Stimulated activated memory B cell treated with anti-CD40 and anti-IgM and Interleukin-4, amounts not matched to agents 10 μg/mL and 1 μg/mL and 100 μg/mL, for 72 hours (primary cell): ENCODE results near the gene LIPA.

Experiments used
- ATAC-seq: fragments of 150-1000 bp; cut with Tn5 transposase; 2 replicates; pipeline ENCODE4 v1.10.0; 2021
- H3K27ac Mint-ChIP-seq: one replicate; pipeline ENCODE4 v1.8.0; 2022; ENCODE audit warnings: mild to moderate bottlenecking, mixed read lengths
- H3K27me3 Mint-ChIP-seq: one replicate; pipeline ENCODE4 v1.8.0; 2022; ENCODE audit warnings: mixed read lengths
- H3K36me3 Mint-ChIP-seq: one replicate; pipeline ENCODE4 v1.8.0; 2022; ENCODE audit warnings: mixed read lengths
- H3K4me1 Mint-ChIP-seq: one replicate; pipeline ENCODE4 v1.8.0; 2022; ENCODE audit warnings: mixed read lengths
- H3K4me3 Mint-ChIP-seq: one replicate; pipeline ENCODE4 v1.8.0; 2022; ENCODE audit warnings: mild to moderate bottlenecking, moderate library complexity, mixed read lengths
- H3K9me3 Mint-ChIP-seq: one replicate; pipeline ENCODE4 v1.8.0; 2022; ENCODE audit warnings: mixed read lengths

Gene LIPA

GRCh38 chr10:89279421-89279869 is 27.9 kb upstream of the LIPA start:
- ATAC-seq: no peak
- Mint-ChIP-seq H3K27me3 (no peaks in the 10 kb centered on the region), H3K4me1 (no peaks in the 10 kb centered on the region), H3K9me3 (no peaks in the 10 kb centered on the region), H3K36me3 (no peaks in the 10 kb centered on the region), H3K4me3 (no peak overlapping the region), H3K27ac (no peak overlapping the region)

DNA sequence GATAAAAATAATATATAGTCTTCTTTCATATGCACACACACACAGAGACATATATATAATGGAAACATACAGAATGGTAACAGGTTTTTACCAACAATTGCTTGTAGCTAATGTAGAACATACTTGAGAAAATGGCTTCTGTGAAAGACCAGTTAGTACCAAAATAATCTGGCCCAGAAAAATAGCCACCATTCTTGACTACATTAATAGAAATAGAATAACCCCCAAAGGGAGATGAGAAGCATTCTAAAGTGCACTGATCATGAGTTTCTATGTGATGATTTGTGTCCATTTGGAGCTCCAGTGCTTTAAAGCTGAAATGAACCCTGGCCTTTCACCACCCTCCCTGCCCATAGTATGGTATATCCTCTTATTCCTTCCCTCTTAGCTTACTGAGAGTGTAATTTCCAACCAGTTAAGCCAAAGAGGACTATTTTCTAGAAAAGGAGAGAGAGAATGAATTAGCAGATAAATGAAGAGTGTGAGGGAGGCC is 27.4 kb upstream of the LIPA start:
- H3K27me3 Mint-ChIP-seq: no peaks in the 10 kb centered on the region
- ATAC-seq: no peak
- no peaks in the 10 kb centered on the region for H3K36me3 Mint-ChIP-seq
- no peaks in the 10 kb centered on the region for H3K9me3 Mint-ChIP-seq
- H3K4me1 Mint-ChIP-seq: no peaks in the 10 kb centered on the region
- H3K27ac Mint-ChIP-seq: no peak overlapping the region
- no peak overlapping the region for H3K4me3 Mint-ChIP-seq

GRCh38 chr10:89278034-89278535 is 26.5 kb upstream of the LIPA start:
- ATAC-seq: no peak
- H3K9me3 Mint-ChIP-seq: no peaks in the 10 kb centered on the region
- no peak overlapping the region for H3K27ac Mint-ChIP-seq
- H3K27me3 Mint-ChIP-seq: no peaks in the 10 kb centered on the region
- no peaks in the 10 kb centered on the region for H3K36me3 Mint-ChIP-seq
- no peaks in the 10 kb centered on the region for H3K4me1 Mint-ChIP-seq
- H3K4me3 Mint-ChIP-seq: no peak overlapping the region

DNA sequence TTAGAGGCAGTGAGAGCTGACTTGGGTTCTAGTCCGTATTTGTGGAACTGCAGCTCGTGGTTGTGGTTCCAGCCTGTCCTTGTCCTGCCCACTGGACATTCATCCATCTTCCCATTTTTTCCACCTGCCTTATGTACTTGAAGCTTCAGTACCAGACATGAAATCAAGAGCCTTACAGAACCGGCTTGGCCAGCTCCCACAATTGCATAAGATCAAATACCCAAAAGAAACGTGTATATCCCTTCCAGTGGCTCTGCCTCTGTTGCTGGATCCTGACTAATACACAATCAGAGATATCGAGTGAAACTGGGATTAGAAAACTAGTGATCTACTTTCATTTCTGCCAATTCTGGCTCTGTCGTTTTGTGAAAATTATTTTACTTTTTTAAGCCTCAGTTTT is 23.8 kb upstream of the LIPA start:
- Mint-ChIP-seq H3K36me3 (no peaks in the 10 kb centered on the region), H3K27ac (no peak overlapping the region), H3K9me3 (peaks cover 2% of the 10 kb centered on the region), H3K4me1 (no peaks in the 10 kb centered on the region), H3K27me3 (no peaks in the 10 kb centered on the region), H3K4me3 (no peak overlapping the region)
- ATAC-seq: no peak

- Mint-ChIP-seq H3K4me3 (no peak overlapping the region), H3K4me1 (no peaks in the 10 kb centered on the region), H3K27ac (no peak overlapping the region), H3K9me3 (peaks cover 2% of the 10 kb centered on the region), H3K36me3 (no peaks in the 10 kb centered on the region), H3K27me3 (no peaks in the 10 kb centered on the region)
- no peak for ATAC-seq
These were observed 23.4 kb upstream of the LIPA start for GRCh38 chr10:89274928-89275327.

DNA sequence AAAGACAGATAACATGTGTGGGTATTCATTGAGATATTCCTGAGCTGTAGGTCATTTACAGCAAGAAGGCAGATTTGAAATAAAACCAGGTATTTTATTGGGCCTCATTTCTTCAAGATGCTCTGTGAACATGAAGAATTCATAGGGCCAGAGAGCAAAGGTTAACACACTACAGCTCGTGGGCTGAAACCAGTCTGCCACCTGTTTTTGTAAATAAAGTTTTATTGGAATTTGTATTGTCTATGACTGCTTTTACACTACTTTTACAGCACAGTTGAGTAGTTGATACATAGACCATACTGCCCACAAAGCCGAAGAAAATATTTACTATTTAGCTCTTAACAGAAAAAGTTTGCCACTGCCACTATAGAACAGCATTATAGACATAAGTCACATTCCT is 22.1 kb upstream of the LIPA start:
- Mint-ChIP-seq H3K27me3 (no peaks in the 10 kb centered on the region), H3K9me3 (peaks cover 2% of the 10 kb centered on the region), H3K27ac (no peak overlapping the region), H3K4me3 (no peak overlapping the region), H3K36me3 (no peaks in the 10 kb centered on the region), H3K4me1 (no peaks in the 10 kb centered on the region)
- ATAC-seq: no peak

DNA sequence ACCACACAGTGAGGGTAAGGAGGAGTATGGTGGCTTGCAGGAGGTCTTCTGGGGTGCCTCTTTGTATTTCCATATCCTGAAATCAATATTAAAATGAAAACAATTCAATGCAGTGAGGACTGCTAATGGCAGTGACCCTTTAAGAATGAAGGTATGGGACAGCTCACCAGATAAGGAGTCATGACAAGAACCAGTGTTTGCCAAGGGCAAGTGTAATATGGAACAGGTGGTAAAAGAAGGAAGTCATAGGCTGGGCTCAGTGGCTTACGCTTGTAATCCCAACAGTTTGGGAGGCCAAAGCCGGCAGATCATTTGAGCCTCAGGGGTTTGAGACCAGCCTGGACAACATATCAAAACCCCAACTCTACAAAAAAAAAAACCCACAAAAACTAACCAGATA is 20.0 kb upstream of the LIPA start:
- no peak for ATAC-seq
- Mint-ChIP-seq H3K27ac (no peak overlapping the region), H3K9me3 (peaks cover 2% of the 10 kb centered on the region), H3K4me3 (no peak overlapping the region), H3K36me3 (no peaks in the 10 kb centered on the region), H3K27me3 (no peaks in the 10 kb centered on the region), H3K4me1 (no peaks in the 10 kb centered on the region)

DNA sequence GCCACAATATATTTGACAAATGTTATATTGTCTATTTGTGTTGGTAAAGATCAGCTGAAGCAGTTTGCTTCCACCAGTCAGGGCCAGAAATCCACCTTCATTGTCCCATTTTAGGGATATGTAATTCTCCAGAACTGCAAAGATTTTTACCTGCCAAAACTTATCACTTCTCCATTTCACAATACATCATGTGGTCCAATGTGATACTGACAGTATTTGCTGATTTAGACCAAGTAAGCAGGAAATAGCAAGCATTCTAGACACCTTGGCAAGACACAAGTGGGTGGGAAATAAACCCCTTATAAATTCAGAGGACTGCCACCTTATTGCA is 18.5 kb upstream of the LIPA start:
- Mint-ChIP-seq H3K4me3 (no peak overlapping the region), H3K27ac (no peak overlapping the region), H3K36me3 (no peaks in the 10 kb centered on the region), H3K27me3 (no peaks in the 10 kb centered on the region), H3K9me3 (peaks cover 2% of the 10 kb centered on the region), H3K4me1 (no peaks in the 10 kb centered on the region)
- ATAC-seq: no peak

DNA sequence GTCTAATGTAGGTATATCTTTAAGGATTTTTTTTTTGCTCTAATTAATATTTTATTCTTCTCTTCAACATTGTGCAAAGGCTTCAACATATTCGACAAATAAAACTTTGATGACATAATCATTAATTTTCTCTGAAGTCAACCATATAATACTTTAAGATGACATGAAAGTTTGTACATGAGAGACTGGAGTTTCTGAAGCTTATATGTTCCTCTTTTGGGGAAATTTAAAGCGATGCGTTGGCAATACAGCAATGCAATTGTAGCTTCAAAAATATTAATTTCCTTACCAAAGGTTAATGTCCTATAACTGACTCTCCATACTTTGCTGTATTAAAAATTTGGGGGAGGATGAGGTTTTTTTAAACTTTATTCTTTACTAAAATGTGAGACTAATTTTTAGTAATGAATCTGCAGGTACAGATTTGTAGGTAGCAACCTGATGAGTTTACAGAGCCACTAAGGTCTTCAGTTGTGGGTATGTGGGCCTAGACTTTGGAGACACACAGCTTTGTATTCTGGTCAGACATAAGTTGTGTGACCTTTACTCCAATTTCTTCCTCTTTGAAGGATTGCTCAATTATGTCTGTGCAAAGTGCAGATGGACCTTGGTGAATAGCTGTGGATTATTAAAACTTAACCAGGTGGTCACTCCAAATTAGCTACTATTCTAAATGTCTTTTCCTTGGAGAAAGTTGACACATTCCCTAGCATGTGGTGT is 18.0 kb upstream of the LIPA start:
- Mint-ChIP-seq H3K36me3 (no peaks in the 10 kb centered on the region), H3K27ac (no peak overlapping the region), H3K9me3 (peaks cover 2% of the 10 kb centered on the region), H3K27me3 (no peaks in the 10 kb centered on the region), H3K4me1 (no peaks in the 10 kb centered on the region), H3K4me3 (no peak overlapping the region)
- no peak for ATAC-seq

- Mint-ChIP-seq H3K9me3 (no peaks in the 10 kb centered on the region), H3K27me3 (no peaks in the 10 kb centered on the region), H3K36me3 (no peaks in the 10 kb centered on the region), H3K4me1 (no peaks in the 10 kb centered on the region), H3K27ac (no peak overlapping the region), H3K4me3 (no peak overlapping the region)
- ATAC-seq: no peak
These were observed 15.3 kb upstream of the LIPA start for GRCh38 chr10:89266721-89267453.

DNA sequence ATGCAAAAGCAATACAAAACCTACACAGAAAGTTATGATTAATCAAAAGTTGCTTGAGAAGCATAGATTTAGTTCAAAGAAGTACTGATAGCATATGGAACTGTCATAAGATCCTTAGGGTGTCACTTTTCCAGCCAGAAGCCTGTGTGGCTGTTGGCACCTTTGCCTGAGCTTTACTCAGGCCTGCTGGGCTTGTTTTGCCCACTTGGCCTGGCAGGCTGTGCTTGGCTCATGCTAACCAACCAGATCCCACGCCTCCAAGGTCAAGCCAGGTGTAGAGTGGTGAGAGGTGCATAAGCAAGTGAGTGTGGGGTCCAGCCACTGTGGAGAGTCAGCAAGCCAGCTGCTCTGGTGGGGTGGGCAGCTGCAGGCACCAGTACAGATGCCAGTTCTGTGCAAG is 12.0 kb upstream of the LIPA start:
- H3K4me3 Mint-ChIP-seq: no peak overlapping the region
- H3K36me3 Mint-ChIP-seq: no peaks in the 10 kb centered on the region
- H3K27ac Mint-ChIP-seq: no peak overlapping the region
- no peaks in the 10 kb centered on the region for H3K9me3 Mint-ChIP-seq
- ATAC-seq: no peak
- no peaks in the 10 kb centered on the region for H3K4me1 Mint-ChIP-seq
- H3K27me3 Mint-ChIP-seq: no peaks in the 10 kb centered on the region

- Mint-ChIP-seq H3K4me3 (no peak overlapping the region), H3K36me3 (no peaks in the 10 kb centered on the region), H3K27me3 (no peaks in the 10 kb centered on the region), H3K27ac (no peak overlapping the region), H3K9me3 (no peaks in the 10 kb centered on the region), H3K4me1 (no peaks in the 10 kb centered on the region)
- no peak for ATAC-seq
These were observed 11.5 kb upstream of the LIPA start for GRCh38 chr10:89263091-89263490.

DNA sequence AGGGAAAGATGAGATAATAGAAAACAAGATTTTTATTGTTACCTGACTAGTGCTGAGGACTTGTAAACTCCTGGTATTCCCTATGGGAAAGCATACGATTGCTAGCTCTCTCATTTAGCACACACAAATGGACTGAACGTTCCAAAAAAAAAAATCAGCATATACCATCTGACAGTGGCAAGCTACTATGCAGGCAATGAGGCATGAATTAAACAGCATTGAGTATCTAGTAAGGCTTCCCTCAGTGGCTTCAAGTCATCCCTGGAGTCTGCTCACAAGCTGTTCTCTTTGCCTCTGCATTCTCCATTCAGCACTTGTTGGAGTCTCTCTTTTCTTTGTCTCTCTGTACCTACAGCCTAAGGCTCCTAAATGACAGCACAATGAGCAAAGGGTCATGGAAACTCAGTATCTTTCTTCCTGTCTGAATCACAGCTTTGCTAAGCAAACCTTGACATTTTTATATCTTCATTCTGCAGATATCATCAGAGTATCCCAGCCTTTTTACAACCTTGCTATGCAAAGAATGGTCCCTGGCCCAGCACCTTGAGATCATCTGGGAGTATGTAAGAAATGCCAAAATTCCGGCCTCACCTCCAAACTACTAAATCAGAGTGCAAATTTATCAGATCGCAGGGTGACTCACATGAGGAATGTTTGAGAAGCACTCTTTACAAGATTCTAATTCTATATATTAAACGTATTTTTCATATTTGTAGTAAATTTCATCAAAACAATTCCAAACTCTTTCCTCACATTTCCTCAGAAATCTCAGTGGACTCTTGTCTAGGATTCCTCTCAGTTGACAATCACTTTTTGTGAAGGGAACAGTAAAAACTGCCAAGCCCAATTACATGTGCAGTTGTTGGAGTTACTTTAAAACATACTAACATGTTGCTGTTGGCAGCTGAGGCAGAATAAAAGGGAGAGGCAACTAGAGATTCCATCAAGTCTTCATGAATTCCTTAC is 10.8 kb upstream of the LIPA start:
- Mint-ChIP-seq H3K36me3 (no peaks in the 10 kb centered on the region), H3K27ac (no peak overlapping the region), H3K27me3 (no peaks in the 10 kb centered on the region), H3K4me3 (no peak overlapping the region), H3K9me3 (no peaks in the 10 kb centered on the region), H3K4me1 (no peaks in the 10 kb centered on the region)
- ATAC-seq: no peak

- H3K4me3 Mint-ChIP-seq: no peak overlapping the region
- no peaks in the 10 kb centered on the region for H3K27me3 Mint-ChIP-seq
- no peak overlapping the region for H3K27ac Mint-ChIP-seq
- H3K9me3 Mint-ChIP-seq: peaks cover 8% of the 10 kb centered on the region
- peaks cover 7% of the 10 kb centered on the region for H3K36me3 Mint-ChIP-seq
- no peaks in the 10 kb centered on the region for H3K4me1 Mint-ChIP-seq
- no peak for ATAC-seq
These were observed 7.3 kb upstream of the LIPA start for GRCh38 chr10:89258881-89259280.

DNA sequence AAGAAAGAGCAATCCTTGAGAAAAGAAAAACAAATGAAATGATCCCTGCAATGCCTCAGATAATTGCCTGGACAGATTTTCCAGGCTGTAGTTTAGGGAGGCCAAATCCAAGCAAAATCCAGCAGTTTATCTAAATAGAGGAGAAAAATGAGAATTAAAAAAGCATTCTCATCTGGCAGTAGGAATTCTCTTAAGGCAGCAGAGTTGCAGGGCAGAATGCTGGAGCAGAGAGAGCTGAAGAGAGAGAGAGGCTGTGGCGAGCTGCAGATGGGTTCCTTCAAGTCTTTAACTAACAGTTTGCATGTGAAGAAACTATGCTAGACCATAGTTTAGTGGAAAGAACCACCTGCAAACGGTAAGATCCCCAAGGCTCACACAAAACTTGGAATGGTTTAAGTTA is 6.0 kb upstream of the LIPA start:
- Mint-ChIP-seq H3K9me3 (peaks cover 8% of the 10 kb centered on the region), H3K27me3 (no peaks in the 10 kb centered on the region), H3K36me3 (peaks cover 7% of the 10 kb centered on the region), H3K27ac (no peak overlapping the region), H3K4me3 (no peak overlapping the region), H3K4me1 (no peaks in the 10 kb centered on the region)
- no peak for ATAC-seq
